A549 (cell line): Measurements from ENCODE around the gene CBY1. TPM values are rescaled to one million over a fixed set of nuclear protein-coding genes. Genes with fewer than 3 reads are reported as not detected.

Experiments used
- ATAC-seq, 2 experiments: fragments of 200-7000 bp in 1 of 2; fragments of >200 bp in 1 of 2; cut with Nextera tagmentation in 1 of 2; cut with Tn5 transposase in 1 of 2; 3 replicates each; pipeline versions ENCODE4 v1.8.0 to v1.9.1; 2018 to 2020; ENCODE audit warnings: mild to moderate bottlenecking in 1 of 2, moderate library complexity in 1 of 2
- CTCF ChIA-PET: fragments of 300-600 bp; sonication (Branson Sonifier 250); formaldehyde crosslinking; extraction: SDS; loops from one replicate; lab custom pipeline; 2021; ENCODE audit warnings: antibody characterized with exemption, inconsistent platforms; lab: Yijun Ruan, JAX
- POLR2A ChIA-PET: fragments of 350-600 bp; formaldehyde crosslinking; extraction: SDS; loops from one replicate; lab custom pipeline; 2021; ENCODE audit warnings: antibody characterized with exemption, inconsistent platforms; lab: Yijun Ruan, JAX
- DNase-seq, 2 experiments: peaks; one replicate each; pipeline versions ENCODE4 v3.0.0 to v3.0.0-alpha.2; 2011 to 2016; ENCODE audit warnings: low read depth in 1 of 2, low spot score in 1 of 2
- FAIRE-seq: peaks from 2 replicates; lab custom pipeline; 2011; peaks lifted over from hg19 to GRCh38; lab: Jason Lieb, UNC
- H3K27ac ChIP-seq, 2 experiments: fragments of >200 bp; sonication (Bioruptor Twin); formaldehyde crosslinking; 3 replicates each; pipeline ENCODE4 v1.5.1; 2016 to 2017
- H3K4me1 ChIP-seq: fragments of >200 bp; sonication (Bioruptor Twin); formaldehyde crosslinking; 3 replicates; pipeline ENCODE4 v1.6.1; 2016
- H3K4me2 ChIP-seq: fragments of >200 bp; sonication (Bioruptor Twin); formaldehyde crosslinking; 3 replicates; pipeline ENCODE4 v1.6.1; 2016
- H3K4me3 ChIP-seq: fragments of >200 bp; sonication (Bioruptor Twin); formaldehyde crosslinking; 3 replicates; pipeline ENCODE4 v1.5.1; 2016
- H3K9me3 ChIP-seq: fragments of >200 bp; sonication (Bioruptor Twin); formaldehyde crosslinking; 3 replicates; pipeline ENCODE4 v1.6.1; 2016
- ATOH8 ChIP-seq: fragments of 250-450 bp; sonication (Bioruptor Pico); IDR thresholded peaks from 2 replicates; pipeline ENCODE4 v1.5.0; 2020; ENCODE audit warnings: low read depth, mild to moderate bottlenecking, moderate library complexity
- BHLHE40 ChIP-seq: IDR thresholded peaks from 2 replicates; pipeline ENCODE4 v1.6.1; 2012; ENCODE audit warnings: low read depth, low read length, inconsistent platforms
- CBX8 ChIP-seq: fragments of 200-600 bp; sonication (generic); IDR thresholded peaks from 2 replicates; pipeline ENCODE4 v1.6.1; 2016
- EHMT2 ChIP-seq: fragments of 200-600 bp; sonication (generic); IDR thresholded peaks from 2 replicates; pipeline ENCODE4 v1.6.1; 2016; ENCODE audit warnings: antibody characterized with exemption, low read depth, mild to moderate bottlenecking, moderate library complexity
- FOSL2 ChIP-seq, 2 experiments: fragments of 450-650 bp in 1 of 2; fragments of >200 bp in 1 of 2; sonication (Bioruptor Twin) in 1 of 2; formaldehyde crosslinking; IDR thresholded peaks; 2 replicates each; pipeline versions ENCODE4 v1.5.0 to v1.6.1; 2016 to 2020; ENCODE audit warnings: mild to moderate bottlenecking in 1 of 2, moderate library complexity in 1 of 2
- FOXS1 ChIP-seq: fragments of 250-450 bp; sonication (Bioruptor Pico); IDR thresholded peaks from 2 replicates; pipeline ENCODE4 v1.5.0; 2020; ENCODE audit warnings: mild to moderate bottlenecking, moderate library complexity
- HDAC2 ChIP-seq: fragments of 200-600 bp; sonication (generic); IDR thresholded peaks from 2 replicates; pipeline ENCODE4 v1.6.1; 2016
- JUNB ChIP-seq: fragments of >200 bp; sonication (Bioruptor Twin); formaldehyde crosslinking; IDR thresholded peaks from 2 replicates; pipeline ENCODE4 v1.6.1; 2016
- KDM1A ChIP-seq: fragments of 200-600 bp; sonication (generic); IDR thresholded peaks from 2 replicates; pipeline ENCODE4 v1.6.1; 2016; ENCODE audit warnings: low read depth, mild to moderate bottlenecking
- MAFK ChIP-seq: fragments of 450-650 bp; IDR thresholded peaks from 2 replicates; pipeline ENCODE4 v1.6.1; 2014; ENCODE audit not compliant: partially characterized antibody
- MAX ChIP-seq: IDR thresholded peaks from 2 replicates; pipeline ENCODE4 v1.6.1; 2012
- MYC ChIP-seq: IDR thresholded peaks from 2 replicates; pipeline ENCODE4 v1.6.1; 2012; ENCODE audit warnings: mild to moderate bottlenecking, inconsistent platforms, low read length, improper control_type of control experiment, borderline replicate concordance
- PBX3 ChIP-seq: IDR thresholded peaks from 2 replicates; pipeline ENCODE4 v1.6.1; 2012
- PHF8 ChIP-seq: fragments of 200-600 bp; sonication (generic); IDR thresholded peaks from 2 replicates; pipeline ENCODE4 v1.6.1; 2016; ENCODE audit warnings: low read depth, mild to moderate bottlenecking, antibody characterized with exemption, moderate library complexity, borderline replicate concordance
- POLR2A ChIP-seq: IDR thresholded peaks from 2 replicates; pipeline ENCODE4 v1.6.1; 2012; ENCODE audit warnings: mild to moderate bottlenecking, low read length
- RCOR1 ChIP-seq: fragments of 150-350 bp; IDR thresholded peaks from 2 replicates; pipeline ENCODE4 v1.6.1; 2014; ENCODE audit warnings: antibody characterized with exemption, low read length, low read depth
- RNF2 ChIP-seq: fragments of 200-600 bp; sonication (generic); IDR thresholded peaks from 2 replicates; pipeline ENCODE4 v1.6.1; 2016; ENCODE audit warnings: low read depth, mild to moderate bottlenecking, antibody characterized with exemption, moderate library complexity, borderline replicate concordance
- ZC3H11A ChIP-seq: fragments of 450-650 bp; IDR thresholded peaks from 2 replicates; pipeline ENCODE4 v1.6.1; 2014; ENCODE audit warnings: antibody characterized with exemption, mild to moderate bottlenecking
- ZSCAN20 ChIP-seq: fragments of 250-450 bp; sonication (Bioruptor Pico); IDR thresholded peaks from 2 replicates; pipeline ENCODE4 v1.8.0; 2022; ENCODE audit warnings: mild to moderate bottlenecking, moderate library complexity
- WGBS: methylation state at CpG from one replicate; pipeline ENCODE4 v1.1.6; 2017; ENCODE audit errors: missing lambda C conversion rate; 5-methylcytosine and 5-hydroxymethylcytosine counted together
- polyA plus RNA-seq, 4 experiments: library from polyadenylated mRNA; depleted of rRNA in 3 of 4; stranded (reverse); fragments of >200 nt; fragmentation: RNase III in 1 of 4; extraction: RNeasy Plus Mini Kit Qiagen cat#74134 plus additional on column Dnase treatment in 1 of 4; gene quantifications; 2 replicates in 3 of 4; 3 replicates in 1 of 4; pipeline ENCODE4 v1.2.3, GENCODE V29; 2011 to 2017

CBY1 gene
- polyA plus RNA-seq, 2 of the 4 experiments (the other 2 are of a cell fraction): 19.4 to 20.8 TPM

- no peak for TF ChIP-seq ATOH8 (CRISPR knock-in tag)
- TF ChIP-seq FOSL2 (IDR thresholded peaks at IDR 0.05): no peak
- TF ChIP-seq FOSL2 (CRISPR knock-in tag; IDR thresholded peaks at IDR 0.05): no peak
- TF ChIP-seq EHMT2: no peak
- TF ChIP-seq PBX3: no peak
- no peak for TF ChIP-seq ZC3H11A
- no peak for TF ChIP-seq PHF8
- no peak for TF ChIP-seq ZSCAN20 (CRISPR knock-in tag)
- no peak for TF ChIP-seq CBX8
- TF ChIP-seq, all 56 proteins: peak for 0
Observed at GRCh38 chr22:38715176-38715764, 58.8 kb downstream of the CBY1 start (continued).

GRCh38 chr22:38715852-38716251 is 59.4 kb downstream of the CBY1 start:
- FAIRE-seq (no peak), ATAC-seq (no peak), DNase-seq (no peak)
- ChIA-PET CTCF (interaction anchor here (1.4 to 2.5 kb wide), 3 partner anchors 9 to 53 kb away, joined by 4 to 13 read pairs (median 4); partner anchors contain the start of gene TOMM22), POLR2A (no interaction called here)
- no peak overlapping the region for H3K27ac ChIP-seq
- TF ChIP-seq KDM1A (no peak), JUNB (no peak), POLR2A (no peak)
- no peaks in the 10 kb centered on the region for H3K9me3 ChIP-seq
- H3K4me1 ChIP-seq: peaks cover 15% of the 10 kb centered on the region
- H3K4me2 ChIP-seq: no peak overlapping the region
- H3K4me3 ChIP-seq: no peak overlapping the region
- 92% methylated on average over 15 of the region's 15 CpGs for WGBS

GRCh38 chr22:38716271-38716670 is 59.8 kb downstream of the CBY1 start:
- no peak for ATAC-seq
- no peak for DNase-seq
- H3K9me3 ChIP-seq: no peaks in the 10 kb centered on the region
- 97% methylated on average over 10 of the region's 10 CpGs for WGBS
- H3K4me1 ChIP-seq: peaks cover 15% of the 10 kb centered on the region
- CTCF ChIA-PET: interaction anchor here (1.4 to 2.5 kb wide), 2 partner anchors 8 to 35 kb away, joined by 4 to 13 read pairs; partner anchors contain the start of gene TOMM22
- no peak overlapping the region for H3K27ac ChIP-seq
- no peak overlapping the region for H3K4me3 ChIP-seq
- H3K4me2 ChIP-seq: no peak overlapping the region
- POLR2A ChIA-PET: no interaction called here
- no peak for FAIRE-seq
- TF ChIP-seq HDAC2 (no peak), BHLHE40 (no peak), EHMT2 (no peak), MAX (no peak), MYC (no peak), FOSL2 (IDR thresholded peaks at IDR 0.05) (no peak), FOSL2 (CRISPR knock-in tag; IDR thresholded peaks at IDR 0.05) (no peak), MAFK (no peak), RNF2 (no peak)
- TF ChIP-seq, all 56 proteins: peak for 0

GRCh38 chr22:38716826-38717225 is 60.4 kb downstream of the CBY1 start:
- Histone ChIP-seq H3K27ac (no peak overlapping the region), H3K4me2 (no peak overlapping the region), H3K4me3 (no peak overlapping the region), H3K9me3 (no peaks in the 10 kb centered on the region), H3K4me1 (peaks cover 15% of the 10 kb centered on the region)
- ATAC-seq: no peak
- no peak for DNase-seq
- TF ChIP-seq RCOR1 (no peak), FOXS1 (CRISPR knock-in tag) (no peak), JUNB (no peak)
- ChIA-PET POLR2A (interaction anchor here (2.1 kb wide), 1 partner anchor 11 kb away, joined by 7 read pairs; the partner anchor contains the start of gene GTPBP1), CTCF (interaction anchor here (1.0 to 2.5 kb wide), 4 partner anchors 8 to 39 kb away, joined by 3 to 22 read pairs (median 8); partner anchors contain the start of genes SUN2 and TOMM22)
- WGBS: 84% methylated on average over 9 of the region's 9 CpGs
- no peak for FAIRE-seq
